Kidney (tissue), 14 donors: ENCODE data around the gene GP1BA. TPM values are rescaled to one million over a fixed set of nuclear protein-coding genes. Genes with fewer than 3 reads are reported as not detected.

Experiments used
- DNase-seq, 5 donors: peaks; one replicate each; pipeline ENCODE4 v3.0.0-alpha.2; 2013 to 2020
- FAIRE-seq: peaks from 2 replicates; lab custom pipeline; 2012; peaks lifted over from hg19 to GRCh38; lab: Jason Lieb, UNC
- H3K27ac ChIP-seq, 2 donors: one replicate each; pipeline ENCODE4 v1.7.0; 2013; ENCODE audit warnings: low read depth in 2 of 2, low read length in 2 of 2, inconsistent platforms in 1 of 2
- H3K27me3 ChIP-seq: one replicate; pipeline ENCODE4 v1.7.1; 2013; ENCODE audit warnings: low read length, inconsistent platforms; ENCODE audit not compliant: control insufficient read depth, insufficient read depth
- H3K36me3 ChIP-seq, 3 donors: one replicate each; pipeline versions ENCODE4 v1.7.0 to v1.7.1; 2013; ENCODE audit warnings: low read length in 3 of 3, control low read depth in 1 of 3, inconsistent platforms in 1 of 3; ENCODE audit not compliant: insufficient read depth in 3 of 3, control insufficient read depth in 2 of 3
- H3K4me1 ChIP-seq, 3 donors: one replicate each; pipeline versions ENCODE4 v1.7.0 to v1.7.1; 2013; ENCODE audit warnings: low read length in 3 of 3, inconsistent platforms in 1 of 3, low read depth in 1 of 3; ENCODE audit not compliant: control insufficient read depth in 2 of 3, insufficient read depth in 2 of 3
- H3K4me3 ChIP-seq, 3 donors: one replicate each; pipeline versions ENCODE4 v1.7.0 to v1.8.1; 2013; ENCODE audit warnings: low read length in 3 of 3, control low read depth in 1 of 3, inconsistent platforms in 1 of 3
- H3K9ac ChIP-seq, 3 donors: one replicate each; pipeline versions ENCODE4 v1.7.0 to v1.7.1; 2013; ENCODE audit warnings: low read length in 3 of 3, control low read depth in 1 of 3, inconsistent platforms in 1 of 3
- H3K9me3 ChIP-seq, 3 donors: one replicate each; pipeline versions ENCODE4 v1.7.0 to v1.7.1; 2013; ENCODE audit warnings: low read length in 3 of 3, control low read depth in 1 of 3, inconsistent platforms in 1 of 3; ENCODE audit not compliant: control insufficient read depth in 2 of 3, insufficient read depth in 1 of 3
- CTCF ChIP-seq: IDR thresholded peaks from 3 replicates; pipeline ENCODE4 v1.5.1; 2012; ENCODE audit warnings: mild to moderate bottlenecking, moderate library complexity, borderline replicate concordance; ENCODE audit not compliant: insufficient read depth; ENCODE audit errors: extremely low read depth
- intact Hi-C: fragments of 100-400 bp; cut with DNase I; formaldehyde crosslinking; loops from one replicate; pipeline ENCODE4 v1.11.1; 2022
- polyA plus RNA-seq: library from polyadenylated mRNA; stranded (reverse); fragments of 350-450 nt; fragmentation: Illumina TruSeq; extraction: RNeasy Lipid Tissue Mini Kit (QIAGEN cat#74804); gene quantifications from one replicate; pipeline ENCODE4 v1.2.3, GENCODE V29; 2014; ENCODE audit warnings: low read depth, low replicate concordance; ENCODE audit not compliant: insufficient read depth
- total RNA-seq: library from RNA; stranded (reverse); fragmentation: NEBNext Ultra II Directional; extraction: Animal tissue kit (Norgen Biotek cat#: 25700); gene quantifications from one replicate; pipeline ENCODE4 v1.2.1, GENCODE V29; 2021
- donor health status: control.
- donor health status: control.
- donor health status: control.
- donor health status: control.
- donor health status: control.
- donor health status: DM: yes; HTN: yes; CAD: no.
- donor health status: Normal renal cell carcinoma (clear cell type).

GP1BA gene
- total and polyA plus RNA-seq, 2 donors from 2014 or later: not detected

- Histone ChIP-seq H3K4me3 (peak overlapping the region; percentile 68 to 95 (median 84)), H3K9me3 (no peaks in the 10 kb centered on the region), H3K36me3 (peaks cover 4 to 39% (median 24%) of the 10 kb centered on the region in 3 donors), H3K4me1 (peaks cover 5 to 39% (median 20%) of the 10 kb centered on the region in 3 donors), H3K27me3 (no peaks in the 10 kb centered on the region), H3K27ac (no peak overlapping the region), H3K9ac (peak overlapping the region; percentile 34 to 87 (median 68))
- DNase-seq (no peak), FAIRE-seq (no peak)
- no peak for TF ChIP-seq CTCF
- intact Hi-C loops: no loop called here
Observed at GRCh38 chr17:4941319-4941610, 9.2 kb downstream of the GP1BA start.

- no peak for TF ChIP-seq CTCF
- Histone ChIP-seq H3K27ac (peak overlapping the region in 1 of 2 donors; percentile 15), H3K27me3 (no peaks in the 10 kb centered on the region), H3K9me3 (no peaks in the 10 kb centered on the region), H3K36me3 (peaks cover 6 to 33% (median 22%) of the 10 kb centered on the region in 3 donors), H3K4me3 (no peak overlapping the region), H3K9ac (no peak overlapping the region), H3K4me1 (peaks cover 5 to 43% (median 25%) of the 10 kb centered on the region in 3 donors)
- intact Hi-C loops: no loop called here
- no peak for FAIRE-seq
- no peak for DNase-seq
Observed at GRCh38 chr17:4942760-4943508, 10.9 kb downstream of the GP1BA start.

GRCh38 chr17:4944163-4944553, 12.1 kb downstream of the GP1BA start:
- H3K4me1 ChIP-seq: peaks cover 5 to 32% (median 15%) of the 10 kb centered on the region in 3 donors
- TF ChIP-seq CTCF: no peak
- no peak overlapping the region for H3K4me3 ChIP-seq
- peaks cover 6 to 30% (median 21%) of the 10 kb centered on the region in 3 donors for H3K36me3 ChIP-seq
- no peak overlapping the region for H3K27ac ChIP-seq
- FAIRE-seq (no peak), DNase-seq (no peak)
- intact Hi-C loops: no loop called here
- H3K9me3 ChIP-seq: no peaks in the 10 kb centered on the region
- H3K27me3 ChIP-seq: no peaks in the 10 kb centered on the region
- H3K9ac ChIP-seq: no peak overlapping the region
